ENCODE results near the gene CD9.
"Not testable (repeated sequence)": the region's sequence is repeated elsewhere in the genome, so short reads cannot be mapped to it uniquely, and the experiment has no call there.

The CD9 gene

GRCh38 chr12:6181166-6181565, 19.0 kb upstream of the CD9 start:
- H3K4me3 ChIP-seq (ENCODE audit: low read length) = no peak overlapping the region
- peaks cover 2% of the 10 kb centered on the region; the same call in 1 of the 2 replicates for H3K4me1 ChIP-seq (ENCODE audit: control insufficient read depth, insufficient read depth, low read length)
- H3K36me3 ChIP-seq (ENCODE audit: control insufficient read depth, insufficient read depth, low read length) = no peaks in the 10 kb centered on the region; the same call in 1 of the 2 replicates
- no peak for DNase-seq (ENCODE audit: low read depth, low spot score)
- no peaks in the 10 kb centered on the region for H3K9me3 ChIP-seq (ENCODE audit: control insufficient read depth, insufficient read depth, low read length)
- H3K27me3 ChIP-seq (ENCODE audit: control insufficient read depth, insufficient read depth, low read length) = no peaks in the 10 kb centered on the region
- H3K27ac ChIP-seq (ENCODE audit: low read length) = no peak overlapping the region
- WGBS (ENCODE audit: insufficient coverage, insufficient read length) = no CpG with 5 or more reads among the region's 1 CpG

GRCh38 chr12:6181583-6182278, 18.5 kb upstream of the CD9 start:
- WGBS (ENCODE audit: insufficient coverage, insufficient read length) = no CpG with 5 or more reads among the region's 17 CpGs
- no peak for DNase-seq (ENCODE audit: low read depth, low spot score)
- no peak overlapping the region for H3K4me3 ChIP-seq (ENCODE audit: low read length)
- H3K9me3 ChIP-seq (ENCODE audit: control insufficient read depth, insufficient read depth, low read length) = no peaks in the 10 kb centered on the region
- H3K36me3 ChIP-seq (ENCODE audit: control insufficient read depth, insufficient read depth, low read length) = no peaks in the 10 kb centered on the region; the same call in 1 of the 2 replicates
- H3K27ac ChIP-seq (ENCODE audit: low read length) = no peak overlapping the region
- H3K27me3 ChIP-seq (ENCODE audit: control insufficient read depth, insufficient read depth, low read length) = no peaks in the 10 kb centered on the region
- peaks cover 2% of the 10 kb centered on the region; the same call in 1 of the 2 replicates for H3K4me1 ChIP-seq (ENCODE audit: control insufficient read depth, insufficient read depth, low read length)

- WGBS (ENCODE audit: insufficient coverage, insufficient read length) = no CpG with 5 or more reads among the region's 19 CpGs
- Histone ChIP-seq H3K27me3 (ENCODE audit: control insufficient read depth, insufficient read depth, low read length) (no peaks in the 10 kb centered on the region), H3K36me3 (ENCODE audit: control insufficient read depth, insufficient read depth, low read length) (no peaks in the 10 kb centered on the region; the same call in 1 of the 2 replicates), H3K4me3 (ENCODE audit: low read length) (no peak overlapping the region), H3K4me1 (ENCODE audit: control insufficient read depth, insufficient read depth, low read length) (peaks cover 2% of the 10 kb centered on the region; the same call in 1 of the 2 replicates), H3K9me3 (ENCODE audit: control insufficient read depth, insufficient read depth, low read length) (no peaks in the 10 kb centered on the region), H3K27ac (ENCODE audit: low read length) (no peak overlapping the region)
- no peak for DNase-seq (ENCODE audit: low read depth, low spot score)
These were observed 17.8 kb upstream of the CD9 start for GRCh38 chr12:6182279-6182898.

GRCh38 chr12:6183689-6184428, 16.3 kb upstream of the CD9 start:
- no peak overlapping the region for H3K4me3 ChIP-seq (ENCODE audit: low read length)
- DNase-seq (ENCODE audit: low read depth, low spot score) = no peak
- no peaks in the 10 kb centered on the region for H3K9me3 ChIP-seq (ENCODE audit: control insufficient read depth, insufficient read depth, low read length)
- H3K27me3 ChIP-seq (ENCODE audit: control insufficient read depth, insufficient read depth, low read length) = no peaks in the 10 kb centered on the region
- H3K4me1 ChIP-seq (ENCODE audit: control insufficient read depth, insufficient read depth, low read length) = peaks cover 2% of the 10 kb centered on the region; the same call in 1 of the 2 replicates
- no peak overlapping the region for H3K27ac ChIP-seq (ENCODE audit: low read length)
- WGBS (ENCODE audit: insufficient coverage, insufficient read length) = no CpG with 5 or more reads among the region's 7 CpGs
- H3K36me3 ChIP-seq (ENCODE audit: control insufficient read depth, insufficient read depth, low read length) = no peaks in the 10 kb centered on the region; the same call in 1 of the 2 replicates

- H3K9me3 ChIP-seq (ENCODE audit: control insufficient read depth, insufficient read depth, low read length) = no peaks in the 10 kb centered on the region
- H3K27ac ChIP-seq (ENCODE audit: low read length) = no peak overlapping the region
- H3K4me3 ChIP-seq (ENCODE audit: low read length) = no peak overlapping the region
- no peak for DNase-seq (ENCODE audit: low read depth, low spot score)
- H3K36me3 ChIP-seq (ENCODE audit: control insufficient read depth, insufficient read depth, low read length) = no peaks in the 10 kb centered on the region; the same call in 1 of the 2 replicates
- 0 out of 2 replicates have a peak, but pooled peaks cover 2% of the 10 kb centered on the region for H3K4me1 ChIP-seq (ENCODE audit: control insufficient read depth, insufficient read depth, low read length)
- H3K27me3 ChIP-seq (ENCODE audit: control insufficient read depth, insufficient read depth, low read length) = no peaks in the 10 kb centered on the region
- no CpG with 5 or more reads among the region's 13 CpGs for WGBS (ENCODE audit: insufficient coverage, insufficient read length)
These were observed 14.0 kb upstream of the CD9 start for GRCh38 chr12:6185961-6186827.

GRCh38 chr12:6187948-6188793, 12.0 kb upstream of the CD9 start:
- no peaks in the 10 kb centered on the region; the same call in 1 of the 2 replicates for H3K36me3 ChIP-seq (ENCODE audit: control insufficient read depth, insufficient read depth, low read length)
- no peak overlapping the region for H3K27ac ChIP-seq (ENCODE audit: low read length)
- no peaks in the 10 kb centered on the region for H3K27me3 ChIP-seq (ENCODE audit: control insufficient read depth, insufficient read depth, low read length)
- WGBS (ENCODE audit: insufficient coverage, insufficient read length) = no CpG with 5 or more reads among the region's 8 CpGs
- H3K4me3 ChIP-seq (ENCODE audit: low read length) = no peak overlapping the region
- H3K4me1 ChIP-seq (ENCODE audit: control insufficient read depth, insufficient read depth, low read length) = 0 out of 2 replicates have a peak, but pooled peaks cover 2% of the 10 kb centered on the region
- no peak for DNase-seq (ENCODE audit: low read depth, low spot score)
- no peaks in the 10 kb centered on the region for H3K9me3 ChIP-seq (ENCODE audit: control insufficient read depth, insufficient read depth, low read length)

GRCh38 chr12:6189028-6189427, 11.2 kb upstream of the CD9 start:
- Histone ChIP-seq H3K4me3 (ENCODE audit: low read length) (no peak overlapping the region), H3K9me3 (ENCODE audit: control insufficient read depth, insufficient read depth, low read length) (no peaks in the 10 kb centered on the region), H3K27ac (ENCODE audit: low read length) (no peak overlapping the region), H3K27me3 (ENCODE audit: control insufficient read depth, insufficient read depth, low read length) (no peaks in the 10 kb centered on the region), H3K36me3 (ENCODE audit: control insufficient read depth, insufficient read depth, low read length) (no peaks in the 10 kb centered on the region), H3K4me1 (ENCODE audit: control insufficient read depth, insufficient read depth, low read length) (peaks cover 4% of the 10 kb centered on the region; the same call in 1 of the 2 replicates)
- no peak for DNase-seq (ENCODE audit: low read depth, low spot score)
- no CpG with 5 or more reads among the region's 5 CpGs for WGBS (ENCODE audit: insufficient coverage, insufficient read length)

GRCh38 chr12:6189952-6190598, 10.1 kb upstream of the CD9 start:
- WGBS (ENCODE audit: insufficient coverage, insufficient read length) = no CpG with 5 or more reads among the region's 20 CpGs
- H3K36me3 ChIP-seq (ENCODE audit: control insufficient read depth, insufficient read depth, low read length); H3K4me1 ChIP-seq (ENCODE audit: control insufficient read depth, insufficient read depth, low read length); DNase-seq (ENCODE audit: low read depth, low spot score); H3K27me3 ChIP-seq (ENCODE audit: control insufficient read depth, insufficient read depth, low read length); H3K9me3 ChIP-seq (ENCODE audit: control insufficient read depth, insufficient read depth, low read length); H3K27ac ChIP-seq (ENCODE audit: low read length); H3K4me3 ChIP-seq (ENCODE audit: low read length): not testable (repeated sequence)
